K562 (cell line): Measurements from ENCODE around the gene DHX35. TPM values are rescaled to one million over a fixed set of nuclear protein-coding genes. Genes with fewer than 3 reads are reported as not detected.

Source experiments
- ARID1B ChIP-seq: fragments of 450-650 bp; IDR thresholded peaks from 2 replicates; pipeline ENCODE4 v1.6.1; 2016; ENCODE audit warnings: antibody characterized with exemption, mild to moderate bottlenecking, inconsistent platforms
- MEF2D ChIP-seq: conservative IDR thresholded peaks from 2 replicates; pipeline ENCODE4 v1.6.1; 2016; ENCODE audit warnings: low read depth, missing genetic modification characterization, missing compliant biosample characterization
- ZNF197 ChIP-seq: fragments of 200-800 bp; sonication (Bioruptor generic); IDR thresholded peaks from 2 replicates; pipeline ENCODE4 v1.6.1; 2016; ENCODE audit warnings: low read depth, missing genetic modification characterization, missing compliant biosample characterization
- ZNF217 ChIP-seq: sonication (generic); formaldehyde crosslinking; IDR thresholded peaks from 2 replicates; pipeline ENCODE4 v1.8.0; 2022; ENCODE audit warnings: mild to moderate bottlenecking, missing genetic modification reagents
- ZNF785 ChIP-seq: fragments of 250-450 bp; sonication (Bioruptor Pico); IDR thresholded peaks from 2 replicates; pipeline ENCODE4 v1.4.0; 2020; ENCODE audit warnings: mild to moderate bottlenecking
- polyA plus RNA-seq, 8 experiments: library from polyadenylated mRNA; depleted of rRNA in 4 of 8; stranded (reverse) in 5 of 8; unstranded in 3 of 8; fragments of >200 nt; fragmentation: Nextera tagmentation in 2 of 8; fragmentation: Illumina TruSeq in 1 of 8; extraction: Ambion mirVana in 2 of 8; extraction: Trizol in 1 of 8; gene quantifications; 2 replicates each; pipeline versions ENCODE4 v1.2.1 to v1.2.3, GENCODE V29; 2011 to 2014; ENCODE audit warnings: inconsistent platforms in 1 of 8, missing spikeins in 1 of 8
- total RNA-seq, 7 experiments: library from RNA; depleted of rRNA in 6 of 7; stranded (reverse); fragments of >200 nt in 6 of 7; fragmentation: Illumina TruSeq in 2 of 7; extraction: Trizol in 2 of 7; gene quantifications; 2 replicates each; pipeline versions ENCODE4 v1.2.1 to v1.2.3, GENCODE V29; 2011 to 2021; ENCODE audit warnings: low replicate concordance in 1 of 7
- TF ChIP-seq, protein P1 (sequence below), 2 experiments: fragments of 450-650 bp in 1 of 2; sonication (generic) in 1 of 2; formaldehyde crosslinking in 1 of 2; IDR thresholded peaks in 1 of 2; conservative IDR thresholded peaks in 1 of 2; 2 replicates each; pipeline versions ENCODE4 v1.6.1 to v1.8.1; 2016 to 2023; ENCODE audit warnings: mild to moderate bottlenecking in 2 of 2, moderate library complexity in 2 of 2, inconsistent platforms in 1 of 2, missing genetic modification reagents in 1 of 2
- TF ChIP-seq, protein P2 (sequence below): sonication (generic); formaldehyde crosslinking; IDR thresholded peaks from 2 replicates; pipeline ENCODE4 v1.8.1; 2023; ENCODE audit warnings: mild to moderate bottlenecking, missing genetic modification reagents
- TF ChIP-seq, protein P3 (sequence below): fragments of 450-650 bp; IDR thresholded peaks from one replicate; pipeline ENCODE4 v1.6.1; 2018; ENCODE audit warnings: mild to moderate bottlenecking, moderate library complexity; ENCODE audit not compliant: partially characterized antibody
- TF ChIP-seq, protein P4 (sequence below): fragments of 450-650 bp; IDR thresholded peaks from 2 replicates; pipeline ENCODE4 v1.6.1; 2016

Gene DHX35
- total and polyA plus RNA-seq, 9 of the 15 experiments (the other 6 are each of a cell fraction or from before 2014, with no cell fraction given) = 6.5 to 25.6 (median 16.9) TPM

GRCh38 chr20:38985603-38986170 lies 23.5 kb downstream of the DHX35 start (continued):
- TF ChIP-seq, protein P1, sequence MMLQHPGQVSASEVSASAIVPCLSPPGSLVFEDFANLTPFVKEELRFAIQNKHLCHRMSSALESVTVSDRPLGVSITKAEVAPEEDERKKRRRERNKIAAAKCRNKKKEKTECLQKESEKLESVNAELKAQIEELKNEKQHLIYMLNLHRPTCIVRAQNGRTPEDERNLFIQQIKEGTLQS (IDR thresholded peaks at IDR 0.05) = peak; percentile 76
- TF ChIP-seq, protein P1 (CRISPR knock-in tag; conservative IDR thresholded peaks at IDR 0.05) = no peak
- TF ChIP-seq, protein P2, sequence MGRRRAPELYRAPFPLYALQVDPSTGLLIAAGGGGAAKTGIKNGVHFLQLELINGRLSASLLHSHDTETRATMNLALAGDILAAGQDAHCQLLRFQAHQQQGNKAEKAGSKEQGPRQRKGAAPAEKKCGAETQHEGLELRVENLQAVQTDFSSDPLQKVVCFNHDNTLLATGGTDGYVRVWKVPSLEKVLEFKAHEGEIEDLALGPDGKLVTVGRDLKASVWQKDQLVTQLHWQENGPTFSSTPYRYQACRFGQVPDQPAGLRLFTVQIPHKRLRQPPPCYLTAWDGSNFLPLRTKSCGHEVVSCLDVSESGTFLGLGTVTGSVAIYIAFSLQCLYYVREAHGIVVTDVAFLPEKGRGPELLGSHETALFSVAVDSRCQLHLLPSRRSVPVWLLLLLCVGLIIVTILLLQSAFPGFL = no peak
- TF ChIP-seq, protein P3, sequence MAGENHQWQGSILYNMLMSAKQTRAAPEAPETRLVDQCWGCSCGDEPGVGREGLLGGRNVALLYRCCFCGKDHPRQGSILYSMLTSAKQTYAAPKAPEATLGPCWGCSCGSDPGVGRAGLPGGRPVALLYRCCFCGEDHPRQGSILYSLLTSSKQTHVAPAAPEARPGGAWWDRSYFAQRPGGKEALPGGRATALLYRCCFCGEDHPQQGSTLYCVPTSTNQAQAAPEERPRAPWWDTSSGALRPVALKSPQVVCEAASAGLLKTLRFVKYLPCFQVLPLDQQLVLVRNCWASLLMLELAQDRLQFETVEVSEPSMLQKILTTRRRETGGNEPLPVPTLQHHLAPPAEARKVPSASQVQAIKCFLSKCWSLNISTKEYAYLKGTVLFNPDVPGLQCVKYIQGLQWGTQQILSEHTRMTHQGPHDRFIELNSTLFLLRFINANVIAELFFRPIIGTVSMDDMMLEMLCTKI = no peak
- TF ChIP-seq ZNF197 (CRISPR knock-in tag) (no peak), MEF2D (tag) (peak; percentile 96), ZNF217 (CRISPR knock-in tag) (no peak), ARID1B (peak; percentile 38), ZNF785 (no peak)
- TF ChIP-seq, protein P4, sequence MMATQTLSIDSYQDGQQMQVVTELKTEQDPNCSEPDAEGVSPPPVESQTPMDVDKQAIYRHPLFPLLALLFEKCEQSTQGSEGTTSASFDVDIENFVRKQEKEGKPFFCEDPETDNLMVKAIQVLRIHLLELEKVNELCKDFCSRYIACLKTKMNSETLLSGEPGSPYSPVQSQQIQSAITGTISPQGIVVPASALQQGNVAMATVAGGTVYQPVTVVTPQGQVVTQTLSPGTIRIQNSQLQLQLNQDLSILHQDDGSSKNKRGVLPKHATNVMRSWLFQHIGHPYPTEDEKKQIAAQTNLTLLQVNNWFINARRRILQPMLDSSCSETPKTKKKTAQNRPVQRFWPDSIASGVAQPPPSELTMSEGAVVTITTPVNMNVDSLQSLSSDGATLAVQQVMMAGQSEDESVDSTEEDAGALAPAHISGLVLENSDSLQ = 0 out of 2 replicates have a peak, but pooled peaks have one; percentile 8
- TF ChIP-seq, all 486 proteins: peak for 16
